ENCODE results near the gene VTCN1.
"Not testable (repeated sequence)": the region's sequence is repeated elsewhere in the genome, so short reads cannot be mapped to it uniquely, and the experiment has no call there.

VTCN1 gene

GRCh38 chr1:117121589-117122329 is 89.0 kb downstream of the VTCN1 start, which contains the start of gene TRIM45:
TSS of gene TRIM45 (minus strand) at chr1:117121749. CDS start at chr1:117121201, 548 bp downstream.
- peak; percentile 98 for DNase-seq

- DNase-seq = peak; percentile 33
Observed at GRCh38 chr1:117120774-117121588, 89.7 kb downstream of the VTCN1 start.

GRCh38 chr1:117119144-117119543 is 91.6 kb downstream of the VTCN1 start:
- DNase-seq = not testable (repeated sequence)

DNA sequence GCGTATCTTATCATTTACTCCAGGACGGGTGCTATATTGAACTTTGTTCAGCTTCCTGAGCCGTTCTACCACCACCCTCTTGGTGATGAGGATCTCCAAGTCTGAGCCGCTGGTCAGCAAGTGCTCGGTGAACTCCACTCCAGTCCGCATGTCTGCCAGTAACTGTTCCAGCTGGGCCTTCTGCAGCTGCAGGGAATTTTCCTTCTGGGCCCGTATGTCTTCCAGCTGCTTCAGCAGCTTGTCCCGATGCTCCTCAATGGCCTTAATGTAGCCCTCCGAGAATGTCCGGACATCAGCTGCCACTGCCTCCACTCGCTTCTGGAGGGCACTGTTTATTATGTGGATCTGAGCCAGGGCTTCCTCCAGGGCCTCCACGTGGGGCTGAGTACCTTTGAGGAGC is 92.6 kb downstream of the VTCN1 start:
- peak; percentile 51 for DNase-seq

- no peak for DNase-seq
Observed at GRCh38 chr1:117117697-117118096, 93.0 kb downstream of the VTCN1 start.

DNA sequence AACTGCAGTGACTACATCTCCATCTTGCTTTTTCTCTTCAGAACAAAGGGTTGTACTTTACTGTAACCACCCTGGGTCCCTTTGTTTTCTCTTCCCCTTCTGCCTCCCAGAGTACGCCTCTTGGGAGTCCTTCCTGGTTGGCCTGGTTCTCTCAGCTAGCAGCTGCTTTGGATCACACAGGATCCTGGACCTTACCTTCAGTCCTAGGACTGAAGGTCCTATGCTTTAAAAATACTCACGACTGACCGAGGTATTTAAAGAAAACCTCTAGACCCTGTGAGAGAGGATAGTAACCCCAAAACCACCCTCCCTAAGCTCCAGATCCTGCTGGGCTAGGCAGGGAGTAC is 94.0 kb downstream of the VTCN1 start:
- DNase-seq = no peak

- DNase-seq = no peak
Observed at GRCh38 chr1:117116090-117116783, 94.5 kb downstream of the VTCN1 start.

- no peak for DNase-seq
Observed at GRCh38 chr1:117114877-117115276, 95.8 kb downstream of the VTCN1 start.

DNA sequence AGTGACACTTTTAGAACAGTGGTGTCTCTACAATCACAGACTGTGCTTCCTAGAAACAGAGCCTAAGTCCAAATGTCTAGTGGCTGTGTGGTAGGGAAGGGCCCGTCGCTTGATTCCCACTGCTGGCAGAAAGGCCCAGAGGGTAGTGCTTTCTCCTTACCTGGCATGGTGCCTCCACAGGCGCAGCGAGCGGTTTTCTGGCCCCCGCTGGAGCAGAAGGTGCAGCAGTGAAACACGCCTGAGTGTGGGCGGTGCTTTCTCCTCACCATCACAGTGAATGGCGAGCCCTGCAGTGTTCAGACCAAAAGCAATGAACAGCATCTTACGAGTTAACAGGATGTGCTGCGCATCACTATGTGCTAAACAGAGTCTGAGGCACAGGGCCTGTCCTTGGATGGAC is 97.5 kb downstream of the VTCN1 start:
- no peak for DNase-seq

GRCh38 chr1:117112047-117112717 is 98.5 kb downstream of the VTCN1 start:
- DNase-seq = no peak

DNA sequence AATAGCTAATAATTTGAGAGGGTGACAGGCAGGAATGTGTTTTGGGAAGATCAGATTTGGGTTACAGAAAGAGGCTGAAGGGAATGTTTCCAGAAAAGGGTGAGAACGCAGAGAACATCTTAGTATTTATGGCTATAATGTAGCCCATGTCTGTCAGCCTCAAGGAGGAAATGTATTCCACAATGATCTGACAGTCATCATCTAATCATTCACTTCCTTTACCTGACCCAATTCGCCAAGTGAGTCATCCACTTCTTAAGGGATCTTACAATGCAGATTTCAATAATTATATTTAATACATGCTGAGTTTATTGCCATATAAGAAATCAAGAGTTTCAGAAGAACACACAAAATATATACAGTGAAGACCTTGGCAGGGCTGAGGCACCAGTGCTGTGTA is 100.0 kb downstream of the VTCN1 start:
- DNase-seq = no peak

DNA sequence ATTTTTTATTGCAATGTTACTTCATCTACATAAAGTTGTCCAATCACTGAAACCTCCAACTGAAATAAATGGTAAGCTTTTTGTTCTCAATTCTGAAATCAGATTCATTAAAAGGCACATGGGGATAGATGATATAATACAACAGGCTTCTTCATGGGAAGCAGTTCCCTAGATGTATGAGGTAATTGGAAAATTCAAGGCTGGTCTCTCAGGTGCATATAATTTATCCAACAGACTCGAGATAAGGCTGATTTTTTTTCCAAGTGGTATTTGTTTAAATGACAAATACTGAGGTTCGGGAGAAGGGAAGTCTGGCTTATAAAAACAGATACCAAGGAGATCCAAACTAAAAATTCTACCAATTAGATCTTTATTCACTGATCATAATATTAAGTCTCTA is 103.4 kb downstream of the VTCN1 start:
- no peak for DNase-seq

DNA sequence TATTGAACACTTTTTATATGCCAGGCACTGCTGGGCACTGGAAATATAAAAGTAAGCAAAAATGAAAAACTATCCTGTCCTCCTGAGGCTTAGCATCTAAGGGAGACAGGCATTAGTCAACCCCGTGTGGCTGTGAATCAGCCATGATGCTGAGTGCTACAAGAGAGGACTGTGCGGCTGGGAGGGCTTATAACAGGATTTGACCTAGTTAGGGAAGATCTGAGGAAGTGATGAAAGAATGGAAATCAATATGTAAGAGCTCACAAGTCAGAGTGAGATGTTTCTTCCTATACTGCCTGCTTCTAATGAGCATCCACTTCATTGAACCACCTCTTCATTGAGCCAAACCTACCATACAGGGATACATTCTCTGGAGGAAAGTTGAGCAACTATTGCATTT is 104.2 kb downstream of the VTCN1 start:
- DNase-seq = no peak

DNA sequence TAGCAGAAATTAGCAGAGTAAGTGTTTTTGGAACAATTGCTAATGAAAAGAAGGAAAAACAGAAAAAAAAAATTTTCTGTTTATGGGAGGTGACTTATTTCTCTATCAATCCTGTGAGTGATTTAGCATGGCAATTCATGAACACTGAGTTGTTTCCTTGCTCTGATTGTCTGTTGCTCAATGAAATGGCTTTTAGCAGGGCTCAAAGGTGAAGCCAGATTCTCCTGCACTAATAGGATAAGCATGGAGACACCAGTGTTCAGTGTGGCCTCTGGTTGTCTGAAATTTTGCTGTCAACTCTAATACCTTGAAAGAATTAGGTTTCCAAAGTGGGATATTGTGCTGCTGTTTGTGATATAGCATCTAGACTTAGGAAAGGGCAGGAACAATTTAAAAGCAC is 105.0 kb downstream of the VTCN1 start:
- DNase-seq = no peak

DNA sequence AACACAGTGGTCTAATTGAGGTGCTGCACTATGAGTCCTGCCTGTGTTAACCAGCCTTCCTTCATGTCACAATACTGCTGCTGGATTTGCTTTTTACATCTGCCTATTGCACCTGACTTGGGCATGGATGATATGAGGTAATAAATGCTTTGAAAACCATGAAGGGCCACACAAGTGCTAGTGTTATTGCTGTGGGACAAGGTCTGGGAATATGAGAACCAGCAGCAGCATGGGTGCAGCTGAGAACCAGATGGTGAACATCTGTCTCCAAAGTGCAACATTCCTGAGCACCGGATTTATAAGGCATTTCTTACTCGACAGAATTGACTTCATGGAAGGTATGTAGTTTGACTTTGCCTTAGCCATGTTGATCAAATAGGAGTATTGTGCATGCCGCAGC is 105.7 kb downstream of the VTCN1 start:
- no peak for DNase-seq

DNA sequence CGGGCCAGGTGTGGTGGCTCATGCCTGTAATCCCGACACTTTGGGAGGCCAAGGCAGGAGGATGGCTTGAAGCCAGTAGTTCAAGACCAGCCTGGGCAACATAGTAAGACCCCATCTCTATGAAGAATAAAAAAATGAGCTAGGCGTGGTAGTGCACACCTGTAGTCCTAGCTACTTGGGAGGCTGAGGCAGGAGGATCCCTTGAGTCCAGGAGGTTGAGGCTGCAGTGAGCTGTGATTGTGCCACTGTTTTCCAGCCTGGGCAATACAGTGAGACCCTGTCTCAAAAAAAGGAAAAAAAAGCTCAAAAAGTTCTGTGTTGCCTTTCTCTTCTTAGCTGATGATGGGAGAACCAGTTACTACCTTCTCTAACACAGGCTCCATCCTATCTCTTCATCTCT is 108.9 kb downstream of the VTCN1 start:
- not testable (repeated sequence) for DNase-seq

DNA sequence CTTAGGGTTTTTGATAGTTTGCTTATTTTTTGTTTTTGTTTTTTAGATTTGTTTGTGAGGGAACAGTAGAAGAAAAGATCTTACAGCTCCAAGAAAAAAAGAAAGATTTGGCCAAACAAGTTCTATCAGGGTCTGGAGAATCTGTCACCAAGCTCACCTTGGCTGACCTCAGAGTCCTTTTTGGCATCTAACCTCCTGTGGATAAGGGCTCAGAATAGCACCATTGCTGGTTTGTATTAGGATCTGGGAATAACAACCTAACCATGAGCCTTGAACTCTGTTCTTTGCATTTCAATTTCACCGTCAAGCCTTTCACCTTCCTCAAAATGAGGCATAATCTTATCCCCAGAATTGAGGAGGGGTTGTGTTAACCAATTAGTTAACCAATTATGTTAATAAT is 109.4 kb downstream of the VTCN1 start:
- DNase-seq = no peak

DNA sequence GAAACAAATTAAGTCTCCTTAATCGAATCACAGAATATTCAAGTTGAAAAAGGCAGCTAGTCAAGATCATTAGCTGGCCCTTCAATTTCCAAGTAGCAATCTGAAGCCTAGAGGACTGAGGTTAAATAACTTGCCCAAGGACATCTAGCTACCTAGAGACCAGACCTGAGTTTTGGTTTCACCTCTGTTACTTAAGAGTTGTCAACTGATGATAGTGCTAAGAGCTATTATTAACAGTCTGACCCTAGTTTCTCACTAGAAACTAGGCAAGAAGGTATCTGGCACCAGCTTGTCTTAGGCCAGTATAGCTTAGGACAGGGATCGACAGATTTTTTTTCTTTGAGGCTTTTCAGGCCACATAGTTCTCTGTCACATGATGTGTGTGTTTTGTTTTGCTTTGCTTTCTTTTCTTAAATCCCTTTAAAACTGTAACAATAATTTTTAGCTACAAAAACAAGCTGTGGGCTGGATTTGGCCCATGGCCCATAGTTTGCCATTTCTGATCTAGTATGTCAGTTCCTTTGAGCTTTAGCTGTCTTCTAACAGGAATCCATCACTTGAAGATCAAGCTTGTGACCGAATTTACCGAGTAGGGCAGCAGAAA is 112.3 kb downstream of the VTCN1 start:
- DNase-seq = no peak

DNA sequence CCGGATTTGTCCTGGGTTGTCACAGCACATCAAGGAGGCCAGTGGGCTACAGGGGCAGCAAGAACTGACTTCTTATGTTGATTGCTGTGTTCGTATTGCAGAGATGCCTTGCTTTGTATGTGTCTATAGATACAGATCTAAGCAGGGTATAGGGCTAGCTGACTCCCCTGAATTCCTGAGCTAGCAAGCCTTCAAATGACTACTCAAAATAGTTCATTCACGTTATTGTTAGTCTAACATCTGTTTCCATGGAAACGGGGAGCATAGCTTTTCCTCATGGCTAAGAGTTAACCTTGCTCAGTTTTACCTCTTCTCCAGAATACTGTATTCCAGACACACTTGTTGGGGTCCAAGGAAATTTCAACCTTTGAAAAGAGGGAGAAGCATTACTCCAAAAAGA is 113.3 kb downstream of the VTCN1 start:
- DNase-seq = no peak

GRCh38 chr1:117096951-117097408 is 113.7 kb downstream of the VTCN1 start:
- DNase-seq = no peak

GRCh38 chr1:117094841-117095604 is 115.7 kb downstream of the VTCN1 start:
- no peak for DNase-seq
